Activated CD4-positive, alpha-beta T cell treated with anti-CD3 and anti-CD28 coated beads for 24 hours (primary cell): ENCODE results near the gene SLMAP.
A peak's percentile ranks its signal among the peaks of the same experiment; 100 is the strongest.

ENCODE experiments used
- DNase-seq, 2 donors: peaks; one replicate each; pipeline ENCODE4 v3.0.0-alpha.2; 2020; ENCODE audit warnings: low read depth in 2 of 2

SLMAP gene

DNA sequence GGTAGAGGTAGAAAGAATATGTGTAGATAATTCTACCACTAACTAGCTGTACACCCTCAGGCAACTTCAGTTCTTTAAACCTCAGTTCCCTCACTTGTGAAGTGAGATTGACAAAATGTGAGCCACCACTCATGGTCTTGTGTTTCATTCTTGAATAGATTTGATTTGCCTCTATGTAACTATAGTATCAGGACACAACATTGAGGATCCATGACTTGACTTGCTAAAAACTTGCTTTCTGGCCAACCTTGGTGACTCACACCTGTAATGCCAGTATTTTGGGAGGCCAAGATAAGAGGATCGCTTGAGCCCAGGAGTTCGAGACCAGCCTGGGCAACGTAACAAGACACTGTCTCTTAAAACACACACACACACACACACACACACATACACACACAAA, 136.3 kb downstream of the SLMAP start:
- DNase-seq, result no peak

DNA sequence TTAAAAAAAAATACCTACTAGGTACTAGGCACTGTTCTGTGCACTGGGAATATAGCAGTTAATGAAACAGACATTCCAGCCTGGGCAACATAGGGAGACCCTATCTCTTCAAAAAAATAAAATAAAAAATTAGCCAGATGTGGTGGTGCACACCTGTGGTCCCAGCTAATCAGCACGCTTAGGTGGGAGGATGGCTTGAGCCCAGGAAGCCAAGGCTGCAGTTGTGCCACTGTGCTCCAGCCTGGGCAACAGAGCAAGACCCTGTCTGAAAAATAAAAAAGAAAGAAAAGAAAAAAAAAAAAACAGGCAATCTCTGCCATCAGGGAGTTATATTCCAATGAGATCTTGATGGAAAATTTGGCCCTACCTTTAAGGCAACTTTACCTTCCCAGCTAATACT, 137.0 kb downstream of the SLMAP start:
- DNase-seq, result no peak

DNA sequence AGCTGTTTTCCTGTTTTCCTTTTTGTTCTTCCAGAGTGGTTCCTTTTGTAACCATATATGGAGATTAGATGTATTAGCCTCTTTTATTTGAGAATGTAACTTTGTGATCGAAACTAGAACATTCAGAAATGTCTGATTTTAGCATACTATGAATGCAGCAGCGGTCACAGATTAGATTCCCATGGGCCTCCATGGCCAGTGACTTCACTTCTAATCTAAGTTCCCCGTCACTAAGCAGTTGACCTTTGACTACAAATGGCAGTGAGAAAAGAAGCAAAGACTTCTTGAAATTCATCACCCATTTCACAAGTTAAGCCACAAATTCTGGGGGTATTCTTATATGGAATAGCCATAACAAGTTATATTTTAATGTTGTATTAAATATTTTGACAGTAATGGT, 137.6 kb downstream of the SLMAP start:
- no peak for DNase-seq

GRCh38 chr3:57896031-57896430, 139.9 kb downstream of the SLMAP start:
- DNase-seq, result no peak

- DNase-seq, result no peak
Measured at GRCh38 chr3:57896691-57897090, 140.6 kb downstream of the SLMAP start.

GRCh38 chr3:57900786-57901185, 144.7 kb downstream of the SLMAP start:
- no peak for DNase-seq

- no peak for DNase-seq
Measured at GRCh38 chr3:57903124-57903890, 147.2 kb downstream of the SLMAP start.

GRCh38 chr3:57910990-57911389, 154.9 kb downstream of the SLMAP start:
- DNase-seq, result peak in 1 of 2 donors; percentile 2

DNA sequence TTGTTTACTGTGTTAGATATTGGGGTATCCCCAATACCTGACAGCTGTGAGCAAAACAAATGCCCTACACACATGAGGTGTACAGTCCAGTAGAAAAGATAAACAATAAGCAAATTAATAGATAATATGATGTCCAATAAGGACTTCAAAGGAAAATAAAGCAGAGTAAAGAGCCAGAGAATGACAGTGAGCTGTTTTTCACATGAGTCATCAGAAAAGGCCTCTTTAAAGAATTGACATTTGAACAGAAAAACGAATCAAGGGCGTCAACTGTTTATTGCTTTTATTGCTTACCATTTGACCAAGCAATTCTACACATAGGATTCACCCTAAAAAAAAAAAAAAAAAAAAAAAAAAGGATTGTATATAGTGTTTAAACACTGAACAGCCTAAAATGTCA, 155.5 kb downstream of the SLMAP start:
- DNase-seq, result no peak

DNA sequence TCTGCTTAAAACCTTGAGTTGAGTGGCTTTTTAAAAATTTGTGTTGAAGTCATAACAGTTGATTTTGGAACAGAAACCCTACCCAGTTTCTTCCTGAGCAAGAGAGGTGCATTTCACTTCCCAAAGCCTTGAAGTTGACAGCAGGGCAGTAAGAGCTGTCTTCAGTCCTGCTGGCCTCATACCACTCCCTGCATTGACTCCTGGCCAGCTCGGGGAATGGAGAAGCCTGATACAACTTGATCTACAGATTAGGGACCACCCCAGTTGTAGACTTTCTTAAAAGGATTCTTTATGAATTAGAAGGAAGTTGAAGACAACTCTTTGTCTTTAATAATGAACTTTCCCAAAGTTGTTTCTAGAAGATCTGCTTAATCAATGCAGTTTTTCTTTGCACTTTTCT, 161.5 kb downstream of the SLMAP start:
- DNase-seq, result no peak

- no peak for DNase-seq
Measured at GRCh38 chr3:57918123-57918837, 162.2 kb downstream of the SLMAP start.

DNA sequence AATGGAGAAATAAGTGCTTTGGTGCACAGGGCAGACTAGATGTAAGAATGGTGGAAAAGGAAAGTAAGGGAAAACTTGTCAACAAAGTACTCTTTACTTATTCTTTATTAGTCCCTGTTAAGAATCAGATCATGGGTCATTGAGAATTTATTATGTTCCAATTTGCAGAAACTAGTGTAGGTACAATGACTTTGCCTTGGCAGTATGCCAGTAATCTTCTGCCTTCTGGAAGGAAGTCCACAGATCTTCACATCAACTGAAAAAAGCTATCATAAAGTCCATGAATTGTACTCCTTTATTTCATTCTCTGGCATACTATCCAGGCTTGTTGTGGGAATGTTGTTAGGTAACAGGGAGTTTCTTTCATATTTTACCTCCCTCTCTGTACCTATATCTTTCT, 163.9 kb downstream of the SLMAP start:
- DNase-seq, result no peak

DNA sequence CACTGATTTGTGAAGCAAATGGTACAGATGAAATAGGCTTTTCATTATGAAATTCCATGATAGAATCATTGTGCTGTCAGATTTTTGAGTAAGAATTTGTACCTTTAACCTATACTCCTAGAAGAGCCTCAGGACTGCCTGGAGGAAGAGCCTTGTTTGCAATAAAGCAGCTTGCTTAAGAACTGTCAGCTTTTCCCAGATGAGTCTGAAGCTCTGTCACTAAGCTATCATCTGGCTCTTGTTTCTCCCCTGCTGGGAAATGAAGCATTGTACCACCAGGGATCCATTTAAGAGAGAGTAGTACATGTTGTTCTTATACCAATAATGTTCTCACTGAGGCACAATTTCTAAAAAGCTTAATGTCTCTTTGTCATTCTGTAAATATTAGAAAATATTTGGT, 167.0 kb downstream of the SLMAP start:
- no peak for DNase-seq

- no peak for DNase-seq
Measured at GRCh38 chr3:57923752-57924151, 167.6 kb downstream of the SLMAP start.

GRCh38 chr3:57927166-57927565, 171.1 kb downstream of the SLMAP start:
- no peak for DNase-seq

- no peak for DNase-seq
Measured at GRCh38 chr3:57927916-57928315, 171.8 kb downstream of the SLMAP start.

DNA sequence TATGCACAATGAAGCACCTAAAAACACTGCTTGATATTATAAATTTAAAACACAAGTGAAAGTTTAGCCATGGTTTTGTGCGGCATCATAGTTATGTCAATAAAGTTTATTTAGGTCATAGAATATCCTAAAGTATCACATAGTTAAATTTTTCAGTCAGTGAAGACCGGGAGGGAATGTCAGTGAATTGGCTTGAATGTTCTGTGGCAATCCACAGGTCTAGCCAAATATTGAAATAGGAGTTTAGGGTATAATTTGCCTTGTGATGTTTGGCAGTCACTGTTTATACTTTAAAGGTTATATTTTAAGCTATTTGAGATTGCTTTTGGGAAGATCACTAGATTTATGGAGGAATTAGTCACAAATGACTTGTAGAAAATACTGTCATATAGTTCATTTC, 172.4 kb downstream of the SLMAP start:
- DNase-seq, result no peak

GRCh38 chr3:57929988-57930387, 173.9 kb downstream of the SLMAP start:
- DNase-seq, result no peak

- DNase-seq, result no peak
Measured at GRCh38 chr3:57933602-57934001, 177.5 kb downstream of the SLMAP start.

DNA sequence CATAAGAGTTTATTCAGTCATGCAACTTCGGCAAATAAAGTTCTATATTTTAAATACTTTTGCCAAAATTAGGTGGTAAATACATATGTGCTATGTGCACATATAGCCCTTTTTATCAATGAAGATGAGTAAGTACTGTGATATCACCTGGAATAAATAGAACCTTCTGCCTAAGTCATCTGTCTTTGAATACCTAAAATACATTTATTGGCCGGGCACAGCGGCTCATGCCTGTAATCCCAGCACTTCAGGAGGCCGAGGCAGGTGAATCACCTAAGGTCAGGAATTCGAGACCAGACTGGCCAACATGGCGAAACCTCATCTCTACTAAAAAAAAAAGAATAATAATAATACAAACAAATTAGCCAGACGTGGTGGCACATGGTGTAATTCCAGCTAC, 178.3 kb downstream of the SLMAP start:
- DNase-seq, result no peak

- DNase-seq, result no peak
Measured at GRCh38 chr3:57935539-57935938, 179.4 kb downstream of the SLMAP start.

- no peak for DNase-seq
Measured at GRCh38 chr3:57937092-57937491, 181.0 kb downstream of the SLMAP start.

DNA sequence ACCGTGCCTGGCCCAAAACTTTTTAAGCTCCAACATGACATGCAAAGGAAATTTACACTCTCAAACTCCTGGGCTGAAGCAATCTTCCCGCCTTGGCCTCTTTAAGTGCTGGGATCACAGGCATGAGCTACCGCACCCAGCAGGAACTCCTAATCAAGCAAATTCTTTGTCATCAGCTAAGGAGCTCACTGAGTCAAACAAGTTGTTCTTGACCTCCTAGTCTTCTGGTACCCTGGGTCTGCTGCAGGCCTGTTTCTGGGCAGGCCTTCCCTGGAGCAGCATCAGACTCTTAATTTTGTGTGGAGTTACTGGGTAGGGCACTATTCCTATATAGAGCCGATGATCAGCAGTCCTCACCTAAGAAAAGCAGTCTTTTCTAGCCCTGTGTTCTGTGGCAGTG, 183.7 kb downstream of the SLMAP start:
- DNase-seq, result no peak

DNA sequence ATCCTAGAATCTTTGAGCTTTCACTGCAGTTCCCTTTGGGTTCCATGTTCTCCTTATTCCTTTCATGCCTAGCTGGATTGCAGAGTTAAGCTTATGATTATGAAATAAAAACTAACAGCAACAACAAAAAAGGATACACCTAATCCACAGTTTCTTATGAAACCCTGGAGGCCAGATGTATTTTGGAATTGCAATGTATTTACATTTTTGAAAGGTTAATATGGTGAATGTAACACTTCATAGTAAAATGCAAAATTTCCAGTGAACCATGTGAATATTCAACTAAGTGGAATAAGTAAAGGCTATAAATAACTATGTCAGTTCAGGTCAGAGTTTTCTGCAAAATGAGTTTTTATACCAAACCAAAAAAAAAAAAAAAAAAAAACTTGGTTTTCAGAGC, 186.3 kb downstream of the SLMAP start:
- DNase-seq, result no peak
